ENCODE data around the gene TBC1D9.

The TBC1D9 gene

DNA sequence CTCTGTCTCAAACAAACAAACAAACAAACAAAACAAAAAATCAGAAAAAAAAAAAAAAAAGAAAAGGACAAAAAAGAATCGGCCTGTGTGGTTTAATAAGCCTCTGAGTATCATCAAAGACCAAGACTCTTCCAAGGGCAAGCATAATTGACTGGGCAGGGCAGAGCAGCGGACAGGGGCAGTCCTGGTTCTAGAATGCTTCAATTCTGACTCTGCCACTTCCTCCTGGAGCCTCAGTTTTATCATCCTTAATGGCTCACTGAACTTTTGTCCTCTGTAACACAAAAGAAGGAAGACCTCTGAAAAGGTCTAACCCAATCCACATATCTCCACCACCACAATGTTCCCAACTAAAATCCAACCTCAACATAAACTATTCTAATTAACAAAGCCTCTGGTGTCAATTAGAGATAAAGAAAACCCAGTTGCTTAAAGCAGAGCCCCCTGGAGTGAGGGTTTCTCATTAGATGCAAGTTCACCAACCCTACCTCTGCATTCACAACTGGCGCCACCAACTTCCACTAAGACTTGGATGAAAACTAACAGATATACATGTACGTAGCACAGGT is 51.7 kb downstream of the TBC1D9 start:
- no peak for TF ChIP-seq POLR2A (IDR thresholded peaks at IDR 0.05; ENCODE audit: low read depth, low read length)
- no peak for DNase-seq (ENCODE audit: insufficient read length, low spot score)
- FAIRE-seq, result no peak

- TF ChIP-seq POLR2A (IDR thresholded peaks at IDR 0.05; ENCODE audit: low read depth, low read length), result no peak
- DNase-seq (ENCODE audit: insufficient read length, low spot score) (no peak), FAIRE-seq (peak; percentile 75)
Measured at GRCh38 chr4:140703463-140703862, 52.7 kb downstream of the TBC1D9 start.

DNA sequence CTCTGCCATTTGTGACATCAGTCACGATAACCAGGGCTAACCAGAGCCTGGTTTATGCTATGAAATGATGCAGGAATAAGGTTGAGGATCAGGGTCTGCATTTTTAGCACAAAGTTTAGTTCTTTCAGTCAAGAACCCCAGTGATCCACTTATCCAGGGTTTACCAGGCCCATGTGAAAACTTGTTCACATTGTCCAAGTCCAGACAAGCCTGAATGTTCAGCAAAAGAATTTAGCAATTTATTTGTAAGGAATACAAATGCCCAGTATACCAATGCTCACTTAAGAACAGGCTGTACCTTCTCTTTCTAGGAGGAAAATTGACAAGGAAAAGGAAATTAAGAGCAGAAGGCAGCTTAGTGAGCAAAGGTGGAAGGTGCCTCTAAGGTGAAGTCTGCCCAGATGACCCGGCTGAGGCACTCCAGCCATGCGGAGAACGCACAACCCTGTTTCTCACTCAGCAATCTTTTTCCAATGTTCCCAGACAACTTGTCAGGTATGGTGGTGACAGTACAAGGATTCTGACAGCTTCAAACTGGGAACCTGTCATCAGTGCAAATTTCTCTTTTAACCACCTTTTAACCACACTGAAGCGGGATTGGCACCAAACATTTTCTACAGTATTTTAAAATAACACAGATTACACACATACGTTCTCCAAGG is 54.0 kb downstream of the TBC1D9 start:
- DNase-seq (ENCODE audit: insufficient read length, low spot score), result no peak
- FAIRE-seq, result no peak
- TF ChIP-seq POLR2A (IDR thresholded peaks at IDR 0.05; ENCODE audit: low read depth, low read length), result no peak

- no peak for TF ChIP-seq POLR2A (IDR thresholded peaks at IDR 0.05; ENCODE audit: low read depth, low read length)
- DNase-seq (ENCODE audit: insufficient read length, low spot score) (no peak), FAIRE-seq (no peak)
Measured at GRCh38 chr4:140701071-140701470, 55.1 kb downstream of the TBC1D9 start.

DNA sequence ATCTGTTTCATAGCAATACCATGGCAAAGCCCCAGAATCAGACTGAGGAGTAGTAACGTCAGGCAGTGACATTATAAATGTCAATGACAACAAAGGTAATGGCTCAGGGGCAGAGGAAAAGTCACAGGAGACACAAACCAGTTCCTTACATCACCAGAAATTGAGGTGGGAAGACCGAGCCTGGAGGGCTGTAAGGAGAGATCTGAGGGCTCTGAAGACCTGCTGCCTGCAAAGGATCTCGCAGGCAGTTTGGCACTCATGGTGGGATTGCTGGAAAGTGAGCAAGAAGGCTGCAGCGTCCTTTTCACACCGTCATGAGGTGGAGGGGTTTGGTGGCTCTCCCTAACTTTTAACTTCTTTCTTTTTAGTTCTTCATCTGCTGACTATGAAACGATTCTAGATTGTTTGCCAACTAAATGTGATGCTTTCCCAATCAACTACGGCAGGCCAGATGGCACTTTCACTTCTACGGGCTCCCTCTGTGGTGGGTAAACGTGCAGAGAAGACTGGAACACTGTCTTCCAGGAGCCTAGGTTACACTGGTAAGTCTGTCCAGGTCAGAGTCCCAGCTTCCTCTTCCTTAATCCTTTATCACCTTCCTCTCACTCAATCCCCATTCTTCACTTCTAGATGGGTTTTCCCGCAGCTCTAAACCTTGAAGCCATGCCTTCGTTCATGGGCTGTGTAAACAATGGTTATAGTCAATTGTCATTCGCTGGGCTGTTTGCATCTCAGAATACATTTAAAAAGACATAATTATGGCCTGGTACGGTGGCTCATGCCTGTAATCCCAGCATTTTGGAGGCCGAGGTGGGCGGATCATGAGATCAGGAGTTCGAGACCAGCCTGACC is 58.2 kb downstream of the TBC1D9 start:
- DNase-seq (ENCODE audit: insufficient read length, low spot score) (no peak), FAIRE-seq (no peak)
- no peak for TF ChIP-seq POLR2A (IDR thresholded peaks at IDR 0.05; ENCODE audit: low read depth, low read length)

DNA sequence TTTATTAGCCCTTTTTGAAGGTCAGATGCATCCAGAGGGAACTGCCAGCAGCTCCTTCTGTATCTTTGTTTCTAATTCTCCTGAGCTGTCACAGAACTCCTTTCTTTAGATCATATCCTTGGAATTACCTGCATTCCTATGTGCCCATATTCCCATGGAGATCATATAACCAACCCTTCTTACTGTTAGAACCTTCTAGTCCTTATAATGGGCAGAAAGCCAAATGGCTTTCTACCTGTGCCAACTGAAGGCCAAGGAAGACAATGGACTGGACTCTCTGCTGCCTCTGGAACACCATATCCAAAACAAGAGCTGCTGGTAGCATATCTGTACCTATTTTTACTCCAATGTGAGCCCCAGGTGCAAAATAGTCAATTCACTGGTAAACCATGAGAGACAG is 60.7 kb downstream of the TBC1D9 start:
- TF ChIP-seq POLR2A (IDR thresholded peaks at IDR 0.05; ENCODE audit: low read depth, low read length), result no peak
- FAIRE-seq (no peak), DNase-seq (ENCODE audit: insufficient read length, low spot score) (no peak)

- DNase-seq (ENCODE audit: insufficient read length, low spot score), result no peak
- TF ChIP-seq POLR2A (IDR thresholded peaks at IDR 0.05; ENCODE audit: low read depth, low read length), result no peak
- FAIRE-seq, result no peak
Measured at GRCh38 chr4:140693562-140693961, 62.6 kb downstream of the TBC1D9 start.

DNA sequence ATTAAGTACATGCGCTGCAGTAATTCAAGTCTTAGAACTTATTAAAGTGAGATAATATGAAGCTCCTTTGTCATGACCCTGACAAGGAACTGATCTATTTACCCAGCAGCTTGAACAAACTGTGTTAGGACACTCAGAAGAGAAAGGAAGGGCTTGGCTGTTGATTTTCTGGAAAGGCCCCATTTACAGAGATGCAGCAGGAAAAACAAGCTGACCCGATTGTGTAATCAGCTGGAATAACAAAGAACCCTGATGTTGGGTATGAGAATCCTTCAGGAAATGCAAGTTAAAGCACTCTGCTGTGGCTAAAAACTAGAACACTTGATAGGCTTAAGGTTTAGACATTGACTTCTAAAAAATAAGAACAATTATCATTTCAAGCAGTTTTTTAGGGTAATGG is 64.8 kb downstream of the TBC1D9 start:
- DNase-seq (ENCODE audit: insufficient read length, low spot score) (no peak), FAIRE-seq (no peak)
- no peak for TF ChIP-seq POLR2A (IDR thresholded peaks at IDR 0.05; ENCODE audit: low read depth, low read length)

DNA sequence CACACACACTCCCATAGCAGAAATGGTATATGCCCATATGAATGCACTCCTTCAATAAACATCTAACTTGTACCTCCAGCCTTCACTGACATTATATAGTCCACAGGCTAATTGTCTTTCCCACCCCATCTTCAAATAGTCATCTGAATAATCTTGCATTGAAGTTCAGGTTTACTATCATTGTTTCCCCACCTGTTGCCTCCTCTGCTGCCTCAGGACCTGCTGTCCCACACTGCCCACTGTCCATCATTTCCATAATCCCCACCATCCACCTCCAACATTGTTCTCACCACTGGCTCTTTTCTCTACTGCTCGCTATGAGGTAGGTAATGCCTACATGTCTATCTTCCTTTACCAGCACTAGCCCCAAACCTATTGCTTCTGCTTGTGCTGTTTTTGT is 66.1 kb downstream of the TBC1D9 start:
- TF ChIP-seq POLR2A (IDR thresholded peaks at IDR 0.05; ENCODE audit: low read depth, low read length), result no peak
- FAIRE-seq (no peak), DNase-seq (ENCODE audit: insufficient read length, low spot score) (no peak)

DNA sequence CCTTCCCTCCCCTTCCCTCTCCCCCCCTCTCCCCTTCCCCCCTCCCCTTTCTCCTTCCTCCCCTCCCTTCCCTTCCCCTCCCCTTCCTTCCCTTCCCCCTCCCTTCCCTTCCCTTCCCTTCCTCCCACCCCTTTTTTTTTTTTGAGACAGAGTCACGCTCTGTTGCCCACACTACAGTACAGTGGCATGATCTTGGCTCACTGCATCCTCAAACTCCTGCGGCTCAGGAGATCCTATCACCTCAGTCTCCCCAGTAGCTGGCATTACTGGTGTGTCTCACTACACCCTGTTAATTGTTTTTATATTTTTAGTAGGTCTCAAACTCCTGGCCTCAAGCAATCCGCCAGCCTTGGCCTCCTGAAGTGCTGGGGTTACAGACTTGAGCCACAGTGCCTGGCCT is 66.6 kb downstream of the TBC1D9 start:
- no peak for FAIRE-seq
- no peak for DNase-seq (ENCODE audit: insufficient read length, low spot score)
- no peak for TF ChIP-seq POLR2A (IDR thresholded peaks at IDR 0.05; ENCODE audit: low read depth, low read length)

GRCh38 chr4:140688711-140689598 is 67.2 kb downstream of the TBC1D9 start:
- TF ChIP-seq POLR2A (IDR thresholded peaks at IDR 0.05; ENCODE audit: low read depth, low read length), result no peak

DNA sequence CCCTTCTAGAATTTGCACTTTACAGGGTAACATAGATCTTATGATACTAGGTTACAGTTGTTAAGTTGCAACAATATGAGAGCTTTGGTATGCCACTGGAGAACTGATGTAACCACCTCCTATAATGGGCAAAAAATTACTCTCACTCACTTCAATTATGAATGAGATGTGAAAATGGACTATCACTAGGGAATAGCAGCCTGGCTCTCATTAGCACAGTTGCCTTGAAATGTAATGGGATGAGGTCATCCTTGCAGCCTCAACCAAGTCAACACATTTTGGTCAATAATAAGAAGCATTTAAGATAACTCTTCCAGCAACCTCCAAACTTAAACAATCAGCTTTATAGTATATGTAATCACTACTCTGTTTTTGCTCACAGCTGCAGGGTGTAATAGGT is 69.4 kb downstream of the TBC1D9 start:
- no peak for DNase-seq (ENCODE audit: insufficient read length, low spot score)

More at GRCh38 chr4:140688711-140689598, 67.2 kb downstream of the TBC1D9 start:
- DNase-seq (ENCODE audit: insufficient read length, low spot score) (no peak), FAIRE-seq (no peak)

GRCh38 chr4:140684314-140684713 is 71.9 kb downstream of the TBC1D9 start:
- TF ChIP-seq POLR2A (IDR thresholded peaks at IDR 0.05; ENCODE audit: low read depth, low read length), result no peak
- FAIRE-seq (no peak), DNase-seq (ENCODE audit: insufficient read length, low spot score) (no peak)

More for the DNA sequence above, 69.4 kb downstream of the TBC1D9 start:
- FAIRE-seq, result no peak
- TF ChIP-seq POLR2A (IDR thresholded peaks at IDR 0.05; ENCODE audit: low read depth, low read length), result no peak

- DNase-seq (ENCODE audit: insufficient read length, low spot score) (no peak), FAIRE-seq (no peak)
- no peak for TF ChIP-seq POLR2A (IDR thresholded peaks at IDR 0.05; ENCODE audit: low read depth, low read length)
Measured at GRCh38 chr4:140681201-140681600, 75.0 kb downstream of the TBC1D9 start.
